ENCODE results near the gene TRHDE.

GRCh38 chr12:72453550-72453949 is 181.4 kb downstream of the TRHDE start:
- no peak for TF ChIP-seq CTCF (IDR thresholded peaks at IDR 0.05)
- no peak for TF ChIP-seq POLR2A (IDR thresholded peaks at IDR 0.05)
- no peak for TF ChIP-seq EP300 (IDR thresholded peaks at IDR 0.05)
